ENCODE data around the gene PPP2R5A. TPM values are rescaled to one million over a fixed set of nuclear protein-coding genes. Genes with fewer than 3 reads are reported as not detected.

PPP2R5A gene
- total RNA-seq, 1 donor from 2014 or later: 10.7 TPM

DNA sequence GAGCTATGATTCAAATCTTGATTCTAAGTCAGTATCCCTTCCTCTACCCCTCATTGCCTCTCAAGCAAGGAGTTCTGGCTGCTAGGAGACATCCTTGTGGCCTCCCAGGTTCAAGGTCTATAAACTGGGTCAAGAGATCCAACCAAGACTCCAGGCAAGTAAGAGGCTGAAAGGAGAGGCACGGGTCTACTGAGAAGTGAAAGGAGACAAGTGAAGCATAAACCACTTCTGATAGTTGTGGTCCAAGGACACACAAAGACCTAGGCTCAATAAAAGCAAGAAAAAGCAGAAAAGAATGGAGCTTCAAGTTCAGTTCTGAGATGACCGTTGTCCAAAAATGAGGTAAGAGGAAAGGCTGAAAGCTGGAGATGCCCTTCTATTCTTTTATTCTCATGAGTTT, 17.8 kb upstream of the PPP2R5A start:
- no peaks in the 10 kb centered on the region for H3K4me1 Mint-ChIP-seq
- no peaks in the 10 kb centered on the region for H3K27me3 Mint-ChIP-seq (ENCODE audit: low read depth)
- H3K27ac Mint-ChIP-seq: no peak overlapping the region
- DNase-seq (ENCODE audit: low spot score in 2 of 2, unreplicated experiment in 2 of 2): no peak
- no peak overlapping the region for H3K4me3 Mint-ChIP-seq
- H3K36me3 Mint-ChIP-seq: no peaks in the 10 kb centered on the region
- TF ChIP-seq, protein P1, sequence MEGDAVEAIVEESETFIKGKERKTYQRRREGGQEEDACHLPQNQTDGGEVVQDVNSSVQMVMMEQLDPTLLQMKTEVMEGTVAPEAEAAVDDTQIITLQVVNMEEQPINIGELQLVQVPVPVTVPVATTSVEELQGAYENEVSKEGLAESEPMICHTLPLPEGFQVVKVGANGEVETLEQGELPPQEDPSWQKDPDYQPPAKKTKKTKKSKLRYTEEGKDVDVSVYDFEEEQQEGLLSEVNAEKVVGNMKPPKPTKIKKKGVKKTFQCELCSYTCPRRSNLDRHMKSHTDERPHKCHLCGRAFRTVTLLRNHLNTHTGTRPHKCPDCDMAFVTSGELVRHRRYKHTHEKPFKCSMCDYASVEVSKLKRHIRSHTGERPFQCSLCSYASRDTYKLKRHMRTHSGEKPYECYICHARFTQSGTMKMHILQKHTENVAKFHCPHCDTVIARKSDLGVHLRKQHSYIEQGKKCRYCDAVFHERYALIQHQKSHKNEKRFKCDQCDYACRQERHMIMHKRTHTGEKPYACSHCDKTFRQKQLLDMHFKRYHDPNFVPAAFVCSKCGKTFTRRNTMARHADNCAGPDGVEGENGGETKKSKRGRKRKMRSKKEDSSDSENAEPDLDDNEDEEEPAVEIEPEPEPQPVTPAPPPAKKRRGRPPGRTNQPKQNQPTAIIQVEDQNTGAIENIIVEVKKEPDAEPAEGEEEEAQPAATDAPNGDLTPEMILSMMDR (IDR thresholded peaks at IDR 0.05; ENCODE audit: unreplicated experiment): no peak
- no peaks in the 10 kb centered on the region for H3K9me3 Mint-ChIP-seq

DNA sequence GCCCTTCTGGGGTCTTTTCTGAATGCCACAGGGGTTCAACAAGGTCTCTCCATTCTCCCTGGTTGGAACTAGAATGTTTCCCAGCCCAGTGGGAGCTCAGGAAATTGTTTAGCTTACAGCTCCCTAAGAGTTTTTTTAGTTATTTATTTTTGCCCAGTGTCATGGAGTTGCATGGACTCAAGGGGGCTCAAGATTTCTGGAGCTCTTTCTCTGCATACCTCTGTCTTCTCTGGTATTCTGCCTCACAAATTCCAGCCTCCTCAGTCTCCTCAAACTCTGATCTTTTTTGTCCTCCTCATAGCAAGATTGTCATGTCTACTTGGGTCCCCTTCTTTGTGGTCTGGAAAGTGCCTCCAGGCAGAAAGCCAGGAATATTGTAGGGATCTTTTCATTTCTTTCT, 15.9 kb upstream of the PPP2R5A start:
- TF ChIP-seq, protein P1 (IDR thresholded peaks at IDR 0.05; ENCODE audit: unreplicated experiment): no peak
- H3K9me3 Mint-ChIP-seq: no peaks in the 10 kb centered on the region
- H3K36me3 Mint-ChIP-seq: no peaks in the 10 kb centered on the region
- DNase-seq (ENCODE audit: low spot score in 2 of 2, unreplicated experiment in 2 of 2): no peak
- H3K27ac Mint-ChIP-seq: no peak overlapping the region
- H3K4me3 Mint-ChIP-seq: no peak overlapping the region
- no peaks in the 10 kb centered on the region for H3K27me3 Mint-ChIP-seq (ENCODE audit: low read depth)
- H3K4me1 Mint-ChIP-seq: no peaks in the 10 kb centered on the region

DNA sequence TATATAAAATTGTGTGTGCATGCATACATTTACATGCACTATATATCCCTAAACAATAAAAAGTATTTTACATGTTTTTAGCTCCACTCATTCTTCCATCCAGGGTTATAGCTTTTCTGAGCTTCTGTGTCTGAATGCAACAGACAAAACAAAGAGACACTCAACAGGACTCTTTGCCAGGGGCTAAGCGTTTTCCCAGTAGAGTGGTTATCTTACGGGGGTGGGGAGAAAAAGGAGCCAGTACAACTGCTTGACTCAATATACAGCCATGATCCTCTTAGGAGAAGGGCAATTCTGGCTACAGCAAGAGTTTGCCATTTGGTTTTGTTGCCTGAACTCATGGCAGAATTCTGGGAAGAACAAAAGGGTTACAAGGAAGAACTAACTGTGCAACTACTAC, 14.6 kb upstream of the PPP2R5A start:
- TF ChIP-seq, protein P1 (IDR thresholded peaks at IDR 0.05; ENCODE audit: unreplicated experiment): no peak
- DNase-seq (ENCODE audit: low spot score in 2 of 2, unreplicated experiment in 2 of 2): no peak
- Mint-ChIP-seq H3K4me1 (no peaks in the 10 kb centered on the region), H3K9me3 (no peaks in the 10 kb centered on the region), H3K27me3 (ENCODE audit: low read depth) (no peaks in the 10 kb centered on the region), H3K4me3 (no peak overlapping the region), H3K36me3 (no peaks in the 10 kb centered on the region), H3K27ac (no peak overlapping the region)

DNA sequence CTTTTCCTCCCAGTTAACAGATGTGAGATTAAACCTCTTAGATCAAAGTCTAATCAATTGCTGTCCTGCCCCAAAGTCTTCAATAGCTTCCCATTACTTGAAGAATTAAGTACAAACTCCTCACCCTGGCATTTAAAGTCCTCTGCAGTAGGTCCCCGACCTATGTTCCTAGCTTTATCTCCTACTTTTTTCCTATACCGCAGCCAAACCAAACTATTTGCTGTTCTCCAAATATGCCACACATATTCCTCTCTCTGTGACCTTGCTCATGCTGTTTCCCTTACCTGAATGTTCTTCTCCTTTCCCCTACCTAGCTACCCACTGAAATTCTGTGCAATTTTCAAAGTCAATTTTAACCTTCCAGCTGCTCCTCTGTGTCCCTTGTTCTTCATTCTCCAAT, 14.0 kb upstream of the PPP2R5A start:
- H3K9me3 Mint-ChIP-seq: no peaks in the 10 kb centered on the region
- no peak for DNase-seq (ENCODE audit: low spot score in 2 of 2, unreplicated experiment in 2 of 2)
- TF ChIP-seq, protein P1 (IDR thresholded peaks at IDR 0.05; ENCODE audit: unreplicated experiment): no peak
- H3K27ac Mint-ChIP-seq: no peak overlapping the region
- H3K27me3 Mint-ChIP-seq (ENCODE audit: low read depth): no peaks in the 10 kb centered on the region
- H3K4me3 Mint-ChIP-seq: no peak overlapping the region
- no peaks in the 10 kb centered on the region for H3K4me1 Mint-ChIP-seq
- no peaks in the 10 kb centered on the region for H3K36me3 Mint-ChIP-seq

DNA sequence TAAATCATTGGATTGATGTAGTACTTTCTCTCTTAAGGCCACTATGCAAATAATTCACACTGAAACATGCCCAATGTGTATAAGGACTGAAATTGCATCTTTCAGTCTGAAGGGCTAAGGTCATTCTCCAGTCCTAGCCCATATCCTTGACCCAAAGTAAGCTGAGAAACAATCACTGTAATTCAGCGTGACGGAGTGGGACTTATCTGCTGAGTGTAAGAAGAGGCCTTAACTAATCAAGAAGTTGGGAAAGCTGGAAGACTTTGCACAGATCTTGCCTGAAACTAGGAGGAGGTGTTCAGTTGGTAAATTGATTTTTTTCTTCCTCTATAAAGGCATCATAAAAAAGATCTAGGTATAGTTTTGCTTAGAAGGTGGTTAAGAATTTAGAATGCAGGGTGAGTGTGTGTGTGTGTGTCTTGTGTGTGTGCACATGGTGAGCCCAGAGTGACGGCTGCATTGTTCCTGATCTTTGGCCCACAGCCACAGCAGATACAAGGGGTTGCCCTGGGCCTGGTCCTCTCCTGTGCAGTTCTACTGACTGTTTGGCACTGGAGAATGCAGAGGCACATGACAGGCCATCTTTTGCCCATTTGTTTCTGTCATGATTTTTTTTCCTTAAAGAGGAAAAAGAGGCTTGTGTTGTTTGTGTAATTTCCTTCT, 13.3 kb upstream of the PPP2R5A start:
- no peaks in the 10 kb centered on the region for H3K4me1 Mint-ChIP-seq
- H3K27ac Mint-ChIP-seq: no peak overlapping the region
- no peak overlapping the region for H3K4me3 Mint-ChIP-seq
- no peaks in the 10 kb centered on the region for H3K27me3 Mint-ChIP-seq (ENCODE audit: low read depth)
- no peaks in the 10 kb centered on the region for H3K36me3 Mint-ChIP-seq
- TF ChIP-seq, protein P1 (IDR thresholded peaks at IDR 0.05; ENCODE audit: unreplicated experiment): no peak
- DNase-seq (ENCODE audit: low spot score in 2 of 2, unreplicated experiment in 2 of 2): no peak
- H3K9me3 Mint-ChIP-seq: no peaks in the 10 kb centered on the region

DNA sequence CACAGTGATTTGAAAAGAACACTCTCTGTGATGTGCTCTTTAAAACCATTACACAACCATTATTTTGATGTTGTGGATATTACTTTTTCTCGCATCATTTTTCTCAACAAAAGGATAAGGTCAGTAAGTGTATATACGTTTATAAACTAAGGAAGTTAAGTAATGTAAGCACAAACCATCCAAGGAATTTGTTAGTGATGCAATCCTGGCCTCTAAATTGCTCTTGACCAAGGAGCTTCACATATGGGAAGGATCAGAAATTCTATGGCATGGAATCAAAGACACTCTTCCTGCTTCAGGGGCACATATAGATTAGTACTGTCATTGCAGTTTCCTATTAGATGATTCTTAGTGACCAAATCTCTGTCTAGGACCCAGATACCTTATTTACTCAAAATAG, 3.6 kb upstream of the PPP2R5A start:
- Mint-ChIP-seq H3K27ac (peak overlapping the region; percentile 55), H3K4me1 (peaks cover 5% of the 10 kb centered on the region)

More for the DNA sequence above, 3.6 kb upstream of the PPP2R5A start:
- TF ChIP-seq, protein P1 (IDR thresholded peaks at IDR 0.05; ENCODE audit: unreplicated experiment): no peak
- Mint-ChIP-seq H3K4me3 (no peak overlapping the region), H3K36me3 (no peaks in the 10 kb centered on the region), H3K9me3 (no peaks in the 10 kb centered on the region), H3K27me3 (ENCODE audit: low read depth) (no peaks in the 10 kb centered on the region)
- no peak for DNase-seq (ENCODE audit: low spot score in 2 of 2, unreplicated experiment in 2 of 2)
